Ecto neural progenitor cell (in vitro differentiated cells): ENCODE measurements around the gene FBXO36.
"Not testable (repeated sequence)": the region's sequence is repeated elsewhere in the genome, so short reads cannot be mapped to it uniquely, and the experiment has no call there.

Experiments
- DNase-seq: peaks from one replicate; pipeline ENCODE4 v3.0.0-alpha.2; 2018; ENCODE audit warnings: low spot score

FBXO36 gene

GRCh38 chr2:229922449-229923386, at the start of gene FBXO36:
Gene FBXO36, plus strand, starts transcription at chr2:229922503. Its CDS starts 11 bp downstream, at chr2:229922514.
- DNase-seq: peak; percentile 92

GRCh38 chr2:229873123-229873581, 49.2 kb upstream of the FBXO36 start:
- no peak for DNase-seq

- no peak for DNase-seq
These were observed 47.7 kb upstream of the FBXO36 start for GRCh38 chr2:229874647-229875046.

GRCh38 chr2:229875549-229875948, 46.8 kb upstream of the FBXO36 start:
- DNase-seq: no peak

GRCh38 chr2:229879191-229879950, 42.9 kb upstream of the FBXO36 start:
- no peak for DNase-seq

GRCh38 chr2:229880892-229881586, 41.3 kb upstream of the FBXO36 start:
- no peak for DNase-seq

- DNase-seq: no peak
These were observed 39.7 kb upstream of the FBXO36 start for GRCh38 chr2:229882583-229882982.

- DNase-seq: no peak
These were observed 37.3 kb upstream of the FBXO36 start for GRCh38 chr2:229884775-229885699.

- DNase-seq: no peak
These were observed 34.9 kb upstream of the FBXO36 start for GRCh38 chr2:229887441-229887840.

- no peak for DNase-seq
These were observed 34.3 kb upstream of the FBXO36 start for GRCh38 chr2:229888031-229888430.

- no peak for DNase-seq
These were observed 33.3 kb upstream of the FBXO36 start for GRCh38 chr2:229889023-229889422.

- no peak for DNase-seq
These were observed 25.4 kb upstream of the FBXO36 start for GRCh38 chr2:229896857-229897256.

GRCh38 chr2:229899604-229900003, 22.7 kb upstream of the FBXO36 start:
- no peak for DNase-seq

GRCh38 chr2:229900012-229900411, 22.3 kb upstream of the FBXO36 start:
- no peak for DNase-seq

- DNase-seq: not testable (repeated sequence)
These were observed 21.8 kb upstream of the FBXO36 start for GRCh38 chr2:229900514-229900913.

GRCh38 chr2:229901819-229902218, 20.5 kb upstream of the FBXO36 start:
- no peak for DNase-seq

- no peak for DNase-seq
These were observed 19.3 kb upstream of the FBXO36 start for GRCh38 chr2:229903037-229903436.

GRCh38 chr2:229905601-229906000, 16.7 kb upstream of the FBXO36 start:
- no peak for DNase-seq

GRCh38 chr2:229909090-229909489, 13.2 kb upstream of the FBXO36 start:
- no peak for DNase-seq

GRCh38 chr2:229910147-229910831, 12.0 kb upstream of the FBXO36 start:
- DNase-seq: no peak
